ENCODE data around the gene OR52N2.

OR52N2 gene

DNA sequence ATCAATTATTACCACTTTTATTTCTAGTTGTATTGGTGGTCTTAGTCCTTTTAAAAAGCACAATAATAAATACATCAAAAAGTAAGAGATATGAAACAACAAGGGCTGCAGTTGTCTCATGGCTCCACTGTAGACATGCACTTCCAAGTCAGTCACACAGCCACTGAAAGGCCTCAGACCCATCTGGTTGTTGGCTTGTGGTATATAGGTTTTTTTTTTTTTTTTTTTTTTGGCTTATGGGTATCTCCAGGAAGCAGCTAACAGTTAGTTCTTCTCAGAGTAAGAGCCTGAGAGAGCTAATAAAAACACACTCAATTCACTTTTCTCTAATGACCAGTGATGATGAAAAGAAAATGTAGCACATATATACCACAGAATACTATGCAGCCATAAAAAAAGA is 39.0 kb downstream of the OR52N2 start (continued):
- TF ChIP-seq, protein P1, sequence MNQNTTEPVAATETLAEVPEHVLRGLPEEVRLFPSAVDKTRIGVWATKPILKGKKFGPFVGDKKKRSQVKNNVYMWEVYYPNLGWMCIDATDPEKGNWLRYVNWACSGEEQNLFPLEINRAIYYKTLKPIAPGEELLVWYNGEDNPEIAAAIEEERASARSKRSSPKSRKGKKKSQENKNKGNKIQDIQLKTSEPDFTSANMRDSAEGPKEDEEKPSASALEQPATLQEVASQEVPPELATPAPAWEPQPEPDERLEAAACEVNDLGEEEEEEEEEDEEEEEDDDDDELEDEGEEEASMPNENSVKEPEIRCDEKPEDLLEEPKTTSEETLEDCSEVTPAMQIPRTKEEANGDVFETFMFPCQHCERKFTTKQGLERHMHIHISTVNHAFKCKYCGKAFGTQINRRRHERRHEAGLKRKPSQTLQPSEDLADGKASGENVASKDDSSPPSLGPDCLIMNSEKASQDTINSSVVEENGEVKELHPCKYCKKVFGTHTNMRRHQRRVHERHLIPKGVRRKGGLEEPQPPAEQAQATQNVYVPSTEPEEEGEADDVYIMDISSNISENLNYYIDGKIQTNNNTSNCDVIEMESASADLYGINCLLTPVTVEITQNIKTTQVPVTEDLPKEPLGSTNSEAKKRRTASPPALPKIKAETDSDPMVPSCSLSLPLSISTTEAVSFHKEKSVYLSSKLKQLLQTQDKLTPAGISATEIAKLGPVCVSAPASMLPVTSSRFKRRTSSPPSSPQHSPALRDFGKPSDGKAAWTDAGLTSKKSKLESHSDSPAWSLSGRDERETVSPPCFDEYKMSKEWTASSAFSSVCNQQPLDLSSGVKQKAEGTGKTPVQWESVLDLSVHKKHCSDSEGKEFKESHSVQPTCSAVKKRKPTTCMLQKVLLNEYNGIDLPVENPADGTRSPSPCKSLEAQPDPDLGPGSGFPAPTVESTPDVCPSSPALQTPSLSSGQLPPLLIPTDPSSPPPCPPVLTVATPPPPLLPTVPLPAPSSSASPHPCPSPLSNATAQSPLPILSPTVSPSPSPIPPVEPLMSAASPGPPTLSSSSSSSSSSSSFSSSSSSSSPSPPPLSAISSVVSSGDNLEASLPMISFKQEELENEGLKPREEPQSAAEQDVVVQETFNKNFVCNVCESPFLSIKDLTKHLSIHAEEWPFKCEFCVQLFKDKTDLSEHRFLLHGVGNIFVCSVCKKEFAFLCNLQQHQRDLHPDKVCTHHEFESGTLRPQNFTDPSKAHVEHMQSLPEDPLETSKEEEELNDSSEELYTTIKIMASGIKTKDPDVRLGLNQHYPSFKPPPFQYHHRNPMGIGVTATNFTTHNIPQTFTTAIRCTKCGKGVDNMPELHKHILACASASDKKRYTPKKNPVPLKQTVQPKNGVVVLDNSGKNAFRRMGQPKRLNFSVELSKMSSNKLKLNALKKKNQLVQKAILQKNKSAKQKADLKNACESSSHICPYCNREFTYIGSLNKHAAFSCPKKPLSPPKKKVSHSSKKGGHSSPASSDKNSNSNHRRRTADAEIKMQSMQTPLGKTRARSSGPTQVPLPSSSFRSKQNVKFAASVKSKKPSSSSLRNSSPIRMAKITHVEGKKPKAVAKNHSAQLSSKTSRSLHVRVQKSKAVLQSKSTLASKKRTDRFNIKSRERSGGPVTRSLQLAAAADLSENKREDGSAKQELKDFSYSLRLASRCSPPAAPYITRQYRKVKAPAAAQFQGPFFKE (tag by site-specific recombination; IDR thresholded peaks at IDR 0.05; ENCODE audit: borderline replicate concordance): no peak
- TF ChIP-seq TRIM28 (IDR thresholded peaks at IDR 0.05; ENCODE audit: borderline replicate concordance, low read length): no peak
- no peak for TF ChIP-seq WT1 (tag by site-specific recombination; IDR thresholded peaks at IDR 0.05)
- no peak for TF ChIP-seq EGR2 (tag by site-specific recombination; IDR thresholded peaks at IDR 0.05; ENCODE audit: low read depth)
- TF ChIP-seq ZNF311 (tag by site-specific recombination; IDR thresholded peaks at IDR 0.05; ENCODE audit: borderline replicate concordance): no peak

GRCh38 chr11:5851002-5851401 is 42.3 kb downstream of the OR52N2 start:
- H3K4me1 ChIP-seq (ENCODE audit: control insufficient read depth, insufficient read depth, low read length): no peaks in the 10 kb centered on the region
- CTCF ChIA-PET: no interaction called here
- POLR2A ChIA-PET: no interaction called here
- H3K27ac ChIP-seq (ENCODE audit: extremely low read depth, low read depth, low read length): no peak overlapping the region
- no peak for TF ChIP-seq ZSCAN30 (tag by site-specific recombination; IDR thresholded peaks at IDR 0.05)
- TF ChIP-seq ZNF112 (tag by site-specific recombination; IDR thresholded peaks at IDR 0.05): no peak
- no peak for TF ChIP-seq ZNF544 (tag by site-specific recombination; IDR thresholded peaks at IDR 0.05)
- no peak for TF ChIP-seq SETDB1 (IDR thresholded peaks at IDR 0.05; ENCODE audit: insufficient read length, low read length)
- no peak for TF ChIP-seq ZNF48 (tag by site-specific recombination; IDR thresholded peaks at IDR 0.05)
- no peak for TF ChIP-seq ZFP37 (tag by site-specific recombination; IDR thresholded peaks at IDR 0.05)
- TF ChIP-seq ZNF16 (tag by site-specific recombination; IDR thresholded peaks at IDR 0.05; ENCODE audit: low read depth): no peak
- no peak for TF ChIP-seq ZNF132 (tag by site-specific recombination; IDR thresholded peaks at IDR 0.05; ENCODE audit: borderline replicate concordance)
- no peak for TF ChIP-seq ZNF391 (tag by site-specific recombination; IDR thresholded peaks at IDR 0.05; ENCODE audit: borderline replicate concordance, low read depth)
- no peak for TF ChIP-seq BCL11B (tag by site-specific recombination; IDR thresholded peaks at IDR 0.05; ENCODE audit: low read depth)
- TF ChIP-seq ZSCAN4 (tag by site-specific recombination; IDR thresholded peaks at IDR 0.05): no peak
- no peak overlapping the region for H3K4me3 ChIP-seq (ENCODE audit: low read depth, low read length)
- H3K9me3 ChIP-seq (ENCODE audit: control insufficient read depth, insufficient read depth, low read depth, low read length): no peaks in the 10 kb centered on the region
- H3K36me3 ChIP-seq (ENCODE audit: control insufficient read depth in 2 of 2, insufficient read depth in 1 of 2, low read length in 2 of 2): no peaks in the 10 kb centered on the region

DNA sequence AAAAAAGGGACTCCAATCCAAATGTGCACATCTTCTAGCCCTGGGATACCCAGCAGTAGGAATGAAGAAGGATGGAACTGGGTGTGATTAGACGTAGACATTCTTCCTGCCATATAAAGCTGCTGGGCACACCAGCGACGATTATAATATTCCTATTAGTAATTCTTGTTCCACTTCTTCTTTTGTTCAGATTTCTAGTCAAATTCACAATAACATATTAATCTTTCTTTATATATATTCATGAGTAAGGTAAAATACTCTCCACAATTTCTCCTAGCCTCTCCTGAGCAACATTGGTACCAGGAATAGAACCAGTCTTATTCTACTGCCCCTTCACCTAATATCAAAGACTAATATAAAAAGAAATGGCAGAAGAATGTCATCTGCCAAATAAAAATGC is 48.9 kb downstream of the OR52N2 start, which contains the start of gene OR52E8:
TSS of gene OR52E8 (minus strand) at position 101 of the 400 bp plus-strand sequence. CDS start at position 101, 0 bp downstream.
- Histone ChIP-seq H3K9me3 (ENCODE audit: control insufficient read depth, insufficient read depth, low read depth, low read length) (no peaks in the 10 kb centered on the region), H3K27ac (ENCODE audit: extremely low read depth, low read depth, low read length) (no peak within 1 kb of the TSS), H3K4me1 (ENCODE audit: control insufficient read depth, insufficient read depth, low read length) (no peaks in the 10 kb centered on the region), H3K4me3 (ENCODE audit: low read depth, low read length) (no peak within 1 kb of the TSS), H3K36me3 (ENCODE audit: control insufficient read depth in 2 of 2, insufficient read depth in 1 of 2, low read length in 2 of 2) (no peaks in the 10 kb centered on the region)
- ChIA-PET POLR2A (no interaction called here), CTCF (no interaction called here)
- TF ChIP-seq GLIS1 (tag by site-specific recombination; IDR thresholded peaks at IDR 0.05): no peak
- TF ChIP-seq ZNF544 (tag by site-specific recombination; IDR thresholded peaks at IDR 0.05): no peak
- TF ChIP-seq ZNF433 (tag by site-specific recombination; IDR thresholded peaks at IDR 0.05; ENCODE audit: low read depth): no peak
- no peak for TF ChIP-seq ZNF239 (tag by site-specific recombination; IDR thresholded peaks at IDR 0.05)
- no peak for TF ChIP-seq ZNF624 (tag by site-specific recombination; IDR thresholded peaks at IDR 0.05)
- no peak for TF ChIP-seq ZIC2 (tag by site-specific recombination; IDR thresholded peaks at IDR 0.05)
- no peak for TF ChIP-seq ZSCAN16 (tag by site-specific recombination; IDR thresholded peaks at IDR 0.05)
- TF ChIP-seq, protein P2, sequence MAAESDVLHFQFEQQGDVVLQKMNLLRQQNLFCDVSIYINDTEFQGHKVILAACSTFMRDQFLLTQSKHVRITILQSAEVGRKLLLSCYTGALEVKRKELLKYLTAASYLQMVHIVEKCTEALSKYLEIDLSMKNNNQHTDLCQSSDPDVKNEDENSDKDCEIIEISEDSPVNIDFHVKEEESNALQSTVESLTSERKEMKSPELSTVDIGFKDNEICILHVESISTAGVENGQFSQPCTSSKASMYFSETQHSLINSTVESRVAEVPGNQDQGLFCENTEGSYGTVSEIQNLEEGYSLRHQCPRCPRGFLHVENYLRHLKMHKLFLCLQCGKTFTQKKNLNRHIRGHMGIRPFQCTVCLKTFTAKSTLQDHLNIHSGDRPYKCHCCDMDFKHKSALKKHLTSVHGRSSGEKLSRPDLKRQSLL (tag by site-specific recombination; IDR thresholded peaks at IDR 0.05): no peak
